Panc1 (cell line): ENCODE results near the gene IL2RA.

ENCODE experiments used
- POLR2AphosphoS5 ChIP-seq: IDR thresholded peaks from 2 replicates; pipeline ENCODE4 v1.6.1; 2012; ENCODE audit warnings: mild to moderate bottlenecking, low read depth, low read length, moderate library complexity
- SIN3A ChIP-seq: IDR thresholded peaks from 2 replicates; pipeline ENCODE4 v1.6.1; 2012; ENCODE audit warnings: low read depth, mild to moderate bottlenecking, low read length, moderate library complexity, borderline replicate concordance; ENCODE audit not compliant: insufficient read depth
- TCF7L2 ChIP-seq: IDR thresholded peaks from 2 replicates; pipeline ENCODE4 v1.6.1; 2011; ENCODE audit warnings: mild to moderate bottlenecking, low read depth, low read length, inconsistent platforms
- TF ChIP-seq, protein P1 (sequence below): fragments of 450-650 bp; IDR thresholded peaks from 2 replicates; pipeline ENCODE4 v1.5.1; 2017; ENCODE audit warnings: mild to moderate bottlenecking
- TF ChIP-seq, protein P2 (sequence below), 2 experiments: IDR thresholded peaks; 2 replicates each; pipeline ENCODE4 v1.6.1; 2011 to 2012; ENCODE audit warnings: low read depth in 2 of 2, control low read depth in 1 of 2, low read length in 1 of 2, mild to moderate bottlenecking in 1 of 2, moderate library complexity in 1 of 2; ENCODE audit not compliant: insufficient read depth in 1 of 2

DNA sequence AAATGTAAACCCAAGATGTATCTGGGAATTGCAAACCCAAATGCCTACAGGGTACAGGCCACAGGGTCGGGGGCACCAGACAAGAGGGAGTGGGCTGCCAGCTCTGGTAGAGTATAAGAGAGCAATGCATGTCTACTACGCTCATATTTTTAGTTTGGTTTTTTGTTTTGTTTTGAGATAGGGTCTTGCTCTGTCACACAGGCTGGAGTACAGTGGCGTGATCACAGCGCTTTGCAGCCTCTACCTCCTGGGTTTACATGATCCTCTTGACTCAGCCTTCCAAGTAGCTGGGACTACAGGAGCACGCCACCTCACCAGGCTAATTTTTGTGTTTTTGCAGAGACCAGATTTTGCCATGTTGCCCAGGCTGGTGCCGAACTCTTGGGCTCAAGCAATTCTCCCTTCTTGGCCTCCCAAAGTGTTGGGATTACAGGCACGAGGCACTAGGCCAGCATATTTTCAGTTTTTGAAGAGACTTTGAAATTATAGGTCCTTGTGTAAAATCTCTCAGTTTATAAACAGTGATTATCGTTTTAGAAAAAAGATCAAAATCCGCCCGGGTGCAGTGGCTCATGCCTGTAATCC, 73.7 kb downstream of the IL2RA start:
- TF ChIP-seq, protein P1, sequence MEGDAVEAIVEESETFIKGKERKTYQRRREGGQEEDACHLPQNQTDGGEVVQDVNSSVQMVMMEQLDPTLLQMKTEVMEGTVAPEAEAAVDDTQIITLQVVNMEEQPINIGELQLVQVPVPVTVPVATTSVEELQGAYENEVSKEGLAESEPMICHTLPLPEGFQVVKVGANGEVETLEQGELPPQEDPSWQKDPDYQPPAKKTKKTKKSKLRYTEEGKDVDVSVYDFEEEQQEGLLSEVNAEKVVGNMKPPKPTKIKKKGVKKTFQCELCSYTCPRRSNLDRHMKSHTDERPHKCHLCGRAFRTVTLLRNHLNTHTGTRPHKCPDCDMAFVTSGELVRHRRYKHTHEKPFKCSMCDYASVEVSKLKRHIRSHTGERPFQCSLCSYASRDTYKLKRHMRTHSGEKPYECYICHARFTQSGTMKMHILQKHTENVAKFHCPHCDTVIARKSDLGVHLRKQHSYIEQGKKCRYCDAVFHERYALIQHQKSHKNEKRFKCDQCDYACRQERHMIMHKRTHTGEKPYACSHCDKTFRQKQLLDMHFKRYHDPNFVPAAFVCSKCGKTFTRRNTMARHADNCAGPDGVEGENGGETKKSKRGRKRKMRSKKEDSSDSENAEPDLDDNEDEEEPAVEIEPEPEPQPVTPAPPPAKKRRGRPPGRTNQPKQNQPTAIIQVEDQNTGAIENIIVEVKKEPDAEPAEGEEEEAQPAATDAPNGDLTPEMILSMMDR: no peak
- TF ChIP-seq SIN3A (no peak), POLR2AphosphoS5 (no peak), TCF7L2 (no peak)
- TF ChIP-seq, protein P2, sequence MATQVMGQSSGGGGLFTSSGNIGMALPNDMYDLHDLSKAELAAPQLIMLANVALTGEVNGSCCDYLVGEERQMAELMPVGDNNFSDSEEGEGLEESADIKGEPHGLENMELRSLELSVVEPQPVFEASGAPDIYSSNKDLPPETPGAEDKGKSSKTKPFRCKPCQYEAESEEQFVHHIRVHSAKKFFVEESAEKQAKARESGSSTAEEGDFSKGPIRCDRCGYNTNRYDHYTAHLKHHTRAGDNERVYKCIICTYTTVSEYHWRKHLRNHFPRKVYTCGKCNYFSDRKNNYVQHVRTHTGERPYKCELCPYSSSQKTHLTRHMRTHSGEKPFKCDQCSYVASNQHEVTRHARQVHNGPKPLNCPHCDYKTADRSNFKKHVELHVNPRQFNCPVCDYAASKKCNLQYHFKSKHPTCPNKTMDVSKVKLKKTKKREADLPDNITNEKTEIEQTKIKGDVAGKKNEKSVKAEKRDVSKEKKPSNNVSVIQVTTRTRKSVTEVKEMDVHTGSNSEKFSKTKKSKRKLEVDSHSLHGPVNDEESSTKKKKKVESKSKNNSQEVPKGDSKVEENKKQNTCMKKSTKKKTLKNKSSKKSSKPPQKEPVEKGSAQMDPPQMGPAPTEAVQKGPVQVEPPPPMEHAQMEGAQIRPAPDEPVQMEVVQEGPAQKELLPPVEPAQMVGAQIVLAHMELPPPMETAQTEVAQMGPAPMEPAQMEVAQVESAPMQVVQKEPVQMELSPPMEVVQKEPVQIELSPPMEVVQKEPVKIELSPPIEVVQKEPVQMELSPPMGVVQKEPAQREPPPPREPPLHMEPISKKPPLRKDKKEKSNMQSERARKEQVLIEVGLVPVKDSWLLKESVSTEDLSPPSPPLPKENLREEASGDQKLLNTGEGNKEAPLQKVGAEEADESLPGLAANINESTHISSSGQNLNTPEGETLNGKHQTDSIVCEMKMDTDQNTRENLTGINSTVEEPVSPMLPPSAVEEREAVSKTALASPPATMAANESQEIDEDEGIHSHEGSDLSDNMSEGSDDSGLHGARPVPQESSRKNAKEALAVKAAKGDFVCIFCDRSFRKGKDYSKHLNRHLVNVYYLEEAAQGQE (IDR thresholded peaks at IDR 0.05; ENCODE audit: insufficient read depth in 1 of 2, low read depth in 2 of 2, low read length in 1 of 2): no peak
